ENCODE data around the gene TRMT2A.

The TRMT2A gene

DNA sequence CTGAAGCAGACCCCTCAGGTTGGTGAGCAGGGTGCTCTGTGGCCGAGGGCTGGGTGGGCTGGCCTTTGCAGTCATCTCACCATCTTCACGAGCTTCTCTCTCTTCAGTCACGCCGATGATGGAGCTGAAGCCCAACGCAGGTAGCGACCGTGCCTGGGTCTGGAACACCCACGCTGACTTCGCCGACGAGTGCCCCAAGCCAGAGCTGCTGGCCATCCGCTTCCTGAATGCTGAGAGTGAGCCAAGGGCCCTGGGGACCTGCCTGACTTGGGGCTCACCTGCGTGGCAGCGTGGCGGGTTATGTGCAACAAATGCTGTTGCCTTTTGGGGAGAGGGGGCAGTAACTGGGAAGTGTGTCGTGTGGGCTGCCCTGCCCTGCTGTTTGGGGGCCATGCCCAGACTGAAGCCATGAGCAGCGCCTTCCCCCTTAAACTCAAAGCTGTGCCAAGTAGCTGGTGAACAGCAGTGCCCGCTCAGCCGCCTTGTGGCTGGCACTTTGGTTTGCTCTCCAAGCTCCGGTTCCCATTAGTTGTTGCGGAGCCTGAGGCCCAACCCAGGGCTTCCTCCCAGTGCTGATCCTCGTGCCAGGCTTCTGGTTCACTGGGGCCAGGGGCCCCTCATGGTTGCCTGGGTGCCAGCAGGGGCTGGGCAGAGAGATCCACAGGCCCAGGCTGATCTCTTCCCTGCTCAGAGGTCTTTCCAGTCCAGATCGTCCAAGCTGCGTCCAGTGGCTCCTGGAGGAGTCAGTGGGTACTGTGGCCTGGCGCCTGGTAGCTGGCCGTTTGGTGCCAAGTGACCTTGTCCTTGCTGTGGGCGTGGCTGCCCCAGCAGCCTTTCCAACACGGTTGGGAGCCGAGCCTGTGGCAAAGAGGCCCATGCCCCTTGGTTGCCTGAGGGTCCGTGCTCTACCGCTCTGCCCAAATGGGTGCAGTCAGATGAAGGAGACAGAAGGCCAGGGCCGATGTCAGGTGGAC lies 8.5 kb upstream of the TRMT2A start:
- no peaks in the 10 kb centered on the region for H3K27me3 ChIP-seq (ENCODE audit: insufficient read depth, low read depth)
- TF ChIP-seq, protein P1, sequence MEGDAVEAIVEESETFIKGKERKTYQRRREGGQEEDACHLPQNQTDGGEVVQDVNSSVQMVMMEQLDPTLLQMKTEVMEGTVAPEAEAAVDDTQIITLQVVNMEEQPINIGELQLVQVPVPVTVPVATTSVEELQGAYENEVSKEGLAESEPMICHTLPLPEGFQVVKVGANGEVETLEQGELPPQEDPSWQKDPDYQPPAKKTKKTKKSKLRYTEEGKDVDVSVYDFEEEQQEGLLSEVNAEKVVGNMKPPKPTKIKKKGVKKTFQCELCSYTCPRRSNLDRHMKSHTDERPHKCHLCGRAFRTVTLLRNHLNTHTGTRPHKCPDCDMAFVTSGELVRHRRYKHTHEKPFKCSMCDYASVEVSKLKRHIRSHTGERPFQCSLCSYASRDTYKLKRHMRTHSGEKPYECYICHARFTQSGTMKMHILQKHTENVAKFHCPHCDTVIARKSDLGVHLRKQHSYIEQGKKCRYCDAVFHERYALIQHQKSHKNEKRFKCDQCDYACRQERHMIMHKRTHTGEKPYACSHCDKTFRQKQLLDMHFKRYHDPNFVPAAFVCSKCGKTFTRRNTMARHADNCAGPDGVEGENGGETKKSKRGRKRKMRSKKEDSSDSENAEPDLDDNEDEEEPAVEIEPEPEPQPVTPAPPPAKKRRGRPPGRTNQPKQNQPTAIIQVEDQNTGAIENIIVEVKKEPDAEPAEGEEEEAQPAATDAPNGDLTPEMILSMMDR (conservative IDR thresholded peaks at IDR 0.05; ENCODE audit: low read depth, low read length): no peak
- H2AFZ ChIP-seq (ENCODE audit: low read depth): no peak overlapping the region
- no peak overlapping the region for H3K4me3 ChIP-seq (IDR thresholded peaks at IDR 0.05; ENCODE audit: insufficient read depth, low read depth, low read length)
- H3K79me2 ChIP-seq (ENCODE audit: insufficient read depth, low read depth): peaks cover 20% of the 10 kb centered on the region
- H3K27ac ChIP-seq: no peak overlapping the region
- no peak overlapping the region for H3K4me2 ChIP-seq
- peaks cover 5% of the 10 kb centered on the region; the same call in 1 of the 2 replicates for H3K36me3 ChIP-seq (ENCODE audit: insufficient read depth)
- H3K4me1 ChIP-seq (ENCODE audit: low read depth, poor library complexity, severe bottlenecking): peaks cover 22% of the 10 kb centered on the region
- no peak overlapping the region for H3K9ac ChIP-seq
- peaks cover 12% of the 10 kb centered on the region; the same call in 1 of the 2 replicates for H4K20me1 ChIP-seq (ENCODE audit: insufficient read depth)

DNA sequence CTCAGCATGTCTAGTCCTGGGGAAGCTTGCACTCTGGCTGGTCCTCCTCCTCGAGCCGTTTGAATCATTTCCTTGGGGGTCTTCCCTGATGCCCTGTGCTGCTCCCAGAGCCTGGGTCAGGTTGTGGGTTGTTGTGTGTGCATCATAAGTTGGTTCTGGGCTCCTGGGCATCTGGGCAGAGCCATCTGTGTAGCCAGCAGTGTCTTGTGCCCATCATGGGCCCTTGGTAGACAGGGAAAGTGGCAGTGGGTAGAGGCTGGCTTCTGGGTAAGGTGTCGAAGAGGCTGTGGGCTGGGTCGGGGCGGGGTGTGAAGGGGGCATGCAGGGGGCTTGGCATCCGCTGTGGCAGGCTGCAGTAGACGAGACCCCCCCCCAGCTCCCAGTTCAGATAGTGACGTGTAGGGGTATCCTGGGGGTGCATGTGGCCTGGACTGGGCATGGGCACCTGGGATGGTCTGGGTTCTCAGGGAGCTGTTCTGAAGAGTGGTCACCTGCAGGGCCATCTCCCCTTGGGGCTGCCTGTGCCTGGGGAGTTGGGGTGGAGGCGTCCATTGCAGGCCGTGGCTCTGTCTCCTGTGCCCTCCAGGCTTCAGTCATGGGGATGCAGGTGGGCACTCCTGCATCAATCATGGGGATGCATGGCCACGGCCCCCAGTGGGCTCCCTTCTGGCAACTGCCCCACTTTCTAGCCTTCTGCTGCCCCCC lies 7.2 kb upstream of the TRMT2A start:
- Histone ChIP-seq H3K4me3 (IDR thresholded peaks at IDR 0.05; ENCODE audit: insufficient read depth, low read depth, low read length) (no peak overlapping the region), H3K27me3 (ENCODE audit: insufficient read depth, low read depth) (no peaks in the 10 kb centered on the region), H3K4me1 (ENCODE audit: low read depth, poor library complexity, severe bottlenecking) (peaks cover 26% of the 10 kb centered on the region), H3K9ac (no peak overlapping the region), H4K20me1 (ENCODE audit: insufficient read depth) (peaks cover 12% of the 10 kb centered on the region; the same call in 1 of the 2 replicates), H3K79me2 (ENCODE audit: insufficient read depth, low read depth) (peaks cover 33% of the 10 kb centered on the region), H3K36me3 (ENCODE audit: insufficient read depth) (peaks cover 14% of the 10 kb centered on the region; the same call in 1 of the 2 replicates), H3K4me2 (no peak overlapping the region), H2AFZ (ENCODE audit: low read depth) (no peak overlapping the region), H3K27ac (no peak overlapping the region)
- TF ChIP-seq, protein P1 (conservative IDR thresholded peaks at IDR 0.05; ENCODE audit: low read depth, low read length): no peak

DNA sequence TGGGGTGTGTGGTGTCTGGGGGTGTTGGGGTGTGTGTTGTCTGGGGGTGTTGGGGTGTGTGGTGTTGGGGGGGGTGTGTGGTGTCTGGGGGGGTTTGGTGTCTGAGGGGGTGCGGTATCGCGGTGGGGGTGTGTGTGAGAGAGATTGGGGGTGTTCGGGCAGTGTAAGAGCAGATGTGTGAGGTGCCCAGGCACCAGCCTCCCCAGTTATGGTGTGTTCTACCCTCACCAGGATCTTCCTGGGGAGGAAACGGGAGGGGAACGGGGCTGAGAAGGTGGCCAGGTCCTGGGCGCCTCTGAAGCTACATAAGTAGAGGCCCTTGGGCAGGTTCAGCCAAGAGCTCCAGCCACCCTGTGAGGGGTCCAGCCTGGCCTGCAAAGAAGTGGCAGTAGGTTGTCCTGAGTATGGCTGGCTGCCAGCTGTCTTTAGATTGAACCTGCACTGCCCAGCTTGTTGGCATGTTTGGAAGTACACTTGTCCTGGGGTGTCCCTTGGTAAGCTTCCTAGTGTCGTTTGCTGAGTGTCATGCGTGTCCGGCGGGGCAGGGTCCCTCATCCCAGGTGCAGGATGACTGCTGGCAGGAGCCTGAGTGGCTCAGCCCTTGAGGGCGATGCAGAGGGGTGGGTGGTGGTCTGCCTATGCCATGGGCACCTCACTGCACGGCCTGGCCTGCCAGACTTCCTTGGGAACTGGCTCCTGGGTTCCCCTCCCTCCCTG lies 6.5 kb upstream of the TRMT2A start:
- Histone ChIP-seq H3K4me3 (IDR thresholded peaks at IDR 0.05; ENCODE audit: insufficient read depth, low read depth, low read length) (no peak overlapping the region), H2AFZ (ENCODE audit: low read depth) (no peak overlapping the region), H3K4me1 (ENCODE audit: low read depth, poor library complexity, severe bottlenecking) (peaks cover 26% of the 10 kb centered on the region), H3K4me2 (no peak overlapping the region), H4K20me1 (ENCODE audit: insufficient read depth) (peaks cover 12% of the 10 kb centered on the region; the same call in 1 of the 2 replicates), H3K27me3 (ENCODE audit: insufficient read depth, low read depth) (no peaks in the 10 kb centered on the region), H3K36me3 (ENCODE audit: insufficient read depth) (peaks cover 14% of the 10 kb centered on the region; the same call in 1 of the 2 replicates), H3K9ac (no peak overlapping the region), H3K79me2 (ENCODE audit: insufficient read depth, low read depth) (peaks cover 40% of the 10 kb centered on the region), H3K27ac (no peak overlapping the region)
- TF ChIP-seq, protein P1 (conservative IDR thresholded peaks at IDR 0.05; ENCODE audit: low read depth, low read length): no peak

DNA sequence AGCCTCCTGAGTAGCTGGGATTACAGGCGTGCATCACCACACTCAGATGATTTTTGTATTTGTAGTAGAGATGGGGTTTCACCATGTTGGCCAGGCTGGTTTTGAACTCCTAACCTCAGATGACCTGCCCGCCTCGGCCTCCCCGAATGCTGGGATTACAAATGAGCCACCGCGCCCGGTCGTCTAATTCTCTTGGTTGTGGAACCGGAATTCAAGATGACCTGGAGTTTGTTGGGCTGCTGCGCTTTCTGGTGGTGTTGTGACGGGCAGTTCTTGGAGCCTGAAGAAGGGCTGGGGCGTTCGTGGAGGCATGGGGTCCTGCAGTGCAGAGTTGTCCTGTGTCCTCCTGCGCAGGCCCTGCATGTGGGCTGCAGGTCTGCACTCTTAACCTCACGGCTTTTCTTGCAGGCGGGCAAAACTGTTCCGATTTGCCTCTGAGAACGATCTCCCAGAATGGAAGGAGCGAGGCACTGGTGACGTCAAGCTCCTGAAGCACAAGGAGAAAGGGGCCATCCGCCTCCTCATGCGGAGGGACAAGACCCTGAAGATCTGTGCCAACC lies 4.9 kb upstream of the TRMT2A start:
- peaks cover 8% of the 10 kb centered on the region; the same call in 1 of the 2 replicates for H4K20me1 ChIP-seq (ENCODE audit: insufficient read depth)
- H3K4me3 ChIP-seq (IDR thresholded peaks at IDR 0.05; ENCODE audit: insufficient read depth, low read depth, low read length): no peak overlapping the region
- peaks cover 50% of the 10 kb centered on the region for H3K79me2 ChIP-seq (ENCODE audit: insufficient read depth, low read depth)
- H3K27me3 ChIP-seq (ENCODE audit: insufficient read depth, low read depth): no peaks in the 10 kb centered on the region
- H3K4me2 ChIP-seq: no peak overlapping the region
- no peak overlapping the region for H3K27ac ChIP-seq
- peaks cover 26% of the 10 kb centered on the region for H3K4me1 ChIP-seq (ENCODE audit: low read depth, poor library complexity, severe bottlenecking)
- H3K9ac ChIP-seq: no peak overlapping the region
- H2AFZ ChIP-seq (ENCODE audit: low read depth): no peak overlapping the region
- H3K36me3 ChIP-seq (ENCODE audit: insufficient read depth): peaks cover 14% of the 10 kb centered on the region; the same call in 1 of the 2 replicates
- TF ChIP-seq, protein P1 (conservative IDR thresholded peaks at IDR 0.05; ENCODE audit: low read depth, low read length): no peak

Measured in KMS-11 (cell line).